Measurements from ENCODE around the gene ZNF236.

DNA sequence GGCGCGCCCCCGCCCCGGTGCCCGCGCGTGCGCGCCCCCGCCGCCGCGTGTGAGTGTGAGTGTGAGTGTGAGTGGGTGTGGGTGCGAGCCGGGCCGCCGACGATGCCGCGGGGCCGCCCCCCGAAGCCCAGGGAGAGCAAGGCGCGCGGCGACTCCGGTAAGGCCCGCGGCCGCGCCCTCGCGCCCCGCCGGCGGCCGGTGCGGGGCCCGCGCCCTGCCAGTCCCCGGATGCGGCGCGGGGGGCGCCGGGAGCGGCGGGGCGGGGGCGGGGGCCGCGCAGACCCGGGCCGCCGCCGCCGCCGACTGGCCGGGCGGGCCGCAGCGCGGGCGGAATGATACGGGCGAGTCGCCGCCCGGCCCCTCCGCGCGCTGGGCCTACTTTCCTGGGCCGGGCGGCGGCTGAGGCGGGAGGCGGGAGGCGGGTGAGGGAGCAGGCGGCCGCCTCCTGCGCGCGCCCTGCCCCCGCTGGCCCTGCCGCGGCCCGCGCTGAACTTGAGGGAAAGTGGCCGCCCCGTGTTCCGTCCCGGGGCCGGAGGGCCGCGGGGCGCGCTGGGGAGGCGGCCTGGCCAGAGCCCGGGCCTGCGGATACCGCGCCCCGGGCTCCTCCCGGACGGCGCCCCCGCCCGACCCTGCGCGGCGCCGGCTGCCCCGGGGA is at the start of gene ZNF236:
- TF ChIP-seq, protein P1, sequence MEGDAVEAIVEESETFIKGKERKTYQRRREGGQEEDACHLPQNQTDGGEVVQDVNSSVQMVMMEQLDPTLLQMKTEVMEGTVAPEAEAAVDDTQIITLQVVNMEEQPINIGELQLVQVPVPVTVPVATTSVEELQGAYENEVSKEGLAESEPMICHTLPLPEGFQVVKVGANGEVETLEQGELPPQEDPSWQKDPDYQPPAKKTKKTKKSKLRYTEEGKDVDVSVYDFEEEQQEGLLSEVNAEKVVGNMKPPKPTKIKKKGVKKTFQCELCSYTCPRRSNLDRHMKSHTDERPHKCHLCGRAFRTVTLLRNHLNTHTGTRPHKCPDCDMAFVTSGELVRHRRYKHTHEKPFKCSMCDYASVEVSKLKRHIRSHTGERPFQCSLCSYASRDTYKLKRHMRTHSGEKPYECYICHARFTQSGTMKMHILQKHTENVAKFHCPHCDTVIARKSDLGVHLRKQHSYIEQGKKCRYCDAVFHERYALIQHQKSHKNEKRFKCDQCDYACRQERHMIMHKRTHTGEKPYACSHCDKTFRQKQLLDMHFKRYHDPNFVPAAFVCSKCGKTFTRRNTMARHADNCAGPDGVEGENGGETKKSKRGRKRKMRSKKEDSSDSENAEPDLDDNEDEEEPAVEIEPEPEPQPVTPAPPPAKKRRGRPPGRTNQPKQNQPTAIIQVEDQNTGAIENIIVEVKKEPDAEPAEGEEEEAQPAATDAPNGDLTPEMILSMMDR (IDR thresholded peaks at IDR 0.05) = no peak
- TF ChIP-seq POLR2AphosphoS5 (IDR thresholded peaks at IDR 0.05; ENCODE audit: insufficient read depth in 1 of 2, low read depth in 1 of 2) (no peak), POLR2A (IDR thresholded peaks at IDR 0.05) (peak in 1 of 2 donors; percentile 79)

Measured in vagina (tissue), 2 donors.